ENCODE measurements around the gene ECHDC3. TPM values are rescaled to one million over a fixed set of nuclear protein-coding genes. Genes with fewer than 3 reads are reported as not detected.

Gene ECHDC3
- total RNA-seq, 2 donors from 2014 or later = 77.6 to 98.3 TPM

- Histone ChIP-seq H3K9me3 (no peaks in the 10 kb centered on the region), H3K4me1 (replicated peaks) (no peaks in the 10 kb centered on the region), H3K27ac (peak overlapping the region in 1 of 2 donors; percentile 44), H3K27me3 (replicated peaks; ENCODE audit: insufficient read depth) (no peaks in the 10 kb centered on the region), H3K4me3 (no peak overlapping the region), H3K36me3 (no peaks in the 10 kb centered on the region)
- intact Hi-C loops (cut with DNase I) = no loop called here
- WGBS = 95% methylated on average over 4 of the region's 4 CpGs
- TF ChIP-seq POLR2A (IDR thresholded peaks at IDR 0.05) = no peak
- TF ChIP-seq POLR2AphosphoS5 (IDR thresholded peaks at IDR 0.05) = no peak
- TF ChIP-seq CTCF (IDR thresholded peaks at IDR 0.05) = no peak
- DNase-seq (ENCODE audit: low spot score) = no peak
These were observed 25.5 kb upstream of the ECHDC3 start for GRCh38 chr10:11716686-11717085.

- Histone ChIP-seq H3K9me3 (no peaks in the 10 kb centered on the region), H3K4me3 (no peak overlapping the region), H3K27ac (no peak overlapping the region), H3K27me3 (replicated peaks; ENCODE audit: insufficient read depth) (no peaks in the 10 kb centered on the region), H3K4me1 (replicated peaks) (no peaks in the 10 kb centered on the region), H3K36me3 (no peaks in the 10 kb centered on the region)
- intact Hi-C loops (cut with DNase I) = no loop called here
- TF ChIP-seq POLR2A (IDR thresholded peaks at IDR 0.05) (no peak), CTCF (IDR thresholded peaks at IDR 0.05) (no peak), POLR2AphosphoS5 (IDR thresholded peaks at IDR 0.05) (no peak)
- no peak for DNase-seq (ENCODE audit: low spot score)
- WGBS = 70% methylated on average over 13 of the region's 13 CpGs
These were observed 22.5 kb upstream of the ECHDC3 start for GRCh38 chr10:11719496-11720259.

- Histone ChIP-seq H3K9me3 (no peaks in the 10 kb centered on the region), H3K27ac (no peak overlapping the region), H3K36me3 (no peaks in the 10 kb centered on the region), H3K4me3 (no peak overlapping the region), H3K4me1 (replicated peaks) (no peaks in the 10 kb centered on the region), H3K27me3 (replicated peaks; ENCODE audit: insufficient read depth) (no peaks in the 10 kb centered on the region)
- intact Hi-C loops (cut with DNase I) = no loop called here
- no peak for DNase-seq (ENCODE audit: low spot score)
- 86% methylated on average over 11 of the region's 11 CpGs for WGBS
- TF ChIP-seq CTCF (IDR thresholded peaks at IDR 0.05) = no peak
- no peak for TF ChIP-seq POLR2AphosphoS5 (IDR thresholded peaks at IDR 0.05)
- no peak for TF ChIP-seq POLR2A (IDR thresholded peaks at IDR 0.05)
These were observed 21.9 kb upstream of the ECHDC3 start for GRCh38 chr10:11720260-11720741.

GRCh38 chr10:11721806-11722205, 20.4 kb upstream of the ECHDC3 start:
- H3K27me3 ChIP-seq (replicated peaks; ENCODE audit: insufficient read depth) = no peaks in the 10 kb centered on the region
- TF ChIP-seq POLR2A (IDR thresholded peaks at IDR 0.05) = no peak
- TF ChIP-seq CTCF (IDR thresholded peaks at IDR 0.05) = no peak
- TF ChIP-seq POLR2AphosphoS5 (IDR thresholded peaks at IDR 0.05) = no peak
- no peaks in the 10 kb centered on the region for H3K4me1 ChIP-seq (replicated peaks)
- H3K9me3 ChIP-seq = no peaks in the 10 kb centered on the region
- WGBS = 96% methylated on average over 3 of the region's 3 CpGs
- no peak for DNase-seq (ENCODE audit: low spot score)
- intact Hi-C loops (cut with DNase I) = no loop called here
- H3K36me3 ChIP-seq = no peaks in the 10 kb centered on the region
- no peak overlapping the region for H3K27ac ChIP-seq
- H3K4me3 ChIP-seq = no peak overlapping the region

- DNase-seq (ENCODE audit: low spot score) = no peak
- H3K4me3 ChIP-seq = no peak overlapping the region
- no peaks in the 10 kb centered on the region for H3K27me3 ChIP-seq (replicated peaks; ENCODE audit: insufficient read depth)
- H3K9me3 ChIP-seq = no peaks in the 10 kb centered on the region
- H3K36me3 ChIP-seq = no peaks in the 10 kb centered on the region
- TF ChIP-seq CTCF (IDR thresholded peaks at IDR 0.05) = no peak
- no peak for TF ChIP-seq POLR2A (IDR thresholded peaks at IDR 0.05)
- no peak for TF ChIP-seq POLR2AphosphoS5 (IDR thresholded peaks at IDR 0.05)
- H3K4me1 ChIP-seq (replicated peaks) = no peaks in the 10 kb centered on the region
- WGBS = 72% methylated on average over 5 of the region's 5 CpGs
- H3K27ac ChIP-seq = no peak overlapping the region
- intact Hi-C loops (cut with DNase I) = no loop called here
These were observed 18.8 kb upstream of the ECHDC3 start for GRCh38 chr10:11723359-11723758.

Measured in prostate gland (tissue), 2 donors.